Ishikawa (cell line): Measurements from ENCODE around the gene PAX2.

ENCODE experiments used
- CEBPB ChIP-seq: IDR thresholded peaks from 2 replicates; pipeline ENCODE4 v1.6.1; 2012
- CREB1 ChIP-seq: IDR thresholded peaks from 2 replicates; pipeline ENCODE4 v1.6.1; 2012; ENCODE audit warnings: low read depth
- EP300 ChIP-seq: IDR thresholded peaks from 2 replicates; pipeline ENCODE4 v1.6.1; 2012; ENCODE audit warnings: borderline replicate concordance
- TAF1 ChIP-seq: IDR thresholded peaks from 2 replicates; pipeline ENCODE4 v1.6.1; 2012; ENCODE audit warnings: low read depth, mild to moderate bottlenecking
- TCF12 ChIP-seq: IDR thresholded peaks from 2 replicates; pipeline ENCODE4 v1.6.1; 2012; ENCODE audit warnings: low read depth
- YY1 ChIP-seq: IDR thresholded peaks from 2 replicates; pipeline ENCODE4 v1.6.1; 2012; ENCODE audit warnings: low read depth
- TF ChIP-seq, protein P1 (sequence below): IDR thresholded peaks from 2 replicates; pipeline ENCODE4 v1.6.1; 2012

- TF ChIP-seq TAF1 (no peak), CEBPB (no peak), EP300 (no peak), CREB1 (no peak), YY1 (no peak), TCF12 (no peak)
- TF ChIP-seq, protein P1, sequence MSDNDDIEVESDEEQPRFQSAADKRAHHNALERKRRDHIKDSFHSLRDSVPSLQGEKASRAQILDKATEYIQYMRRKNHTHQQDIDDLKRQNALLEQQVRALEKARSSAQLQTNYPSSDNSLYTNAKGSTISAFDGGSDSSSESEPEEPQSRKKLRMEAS = no peak
Observed at GRCh38 chr10:100866010-100866409, 120.6 kb downstream of the PAX2 start.
